DMS53 treated with DMSO at 0.1 percent for 48 hours (cell line): ENCODE measurements around the gene TXNIP.

Experiments
- DNase-seq: peaks from one replicate; lab custom pipeline; 2025; ENCODE audit not compliant: unreplicated experiment; lab: John Stamatoyannopoulos, UW

Gene TXNIP

GRCh38 chr1:145964328-145965118, 31.9 kb downstream of the TXNIP start, which contains the start of the genes ANKRD34A and POLR3GL:
Gene ANKRD34A, minus strand, starts transcription at chr1:145964575. Its CDS starts 2,816 bp downstream, at chr1:145961759.
Gene POLR3GL, plus strand, starts transcription at chr1:145964690. Its CDS starts 10,176 bp downstream, at chr1:145974866.
- peak; percentile 92 for DNase-seq

- peak; percentile 30 for DNase-seq
These were observed 32.9 kb downstream of the TXNIP start for GRCh38 chr1:145963265-145964019.

GRCh38 chr1:145962157-145963102, 33.9 kb downstream of the TXNIP start:
- DNase-seq: no peak

- peak; percentile 43 for DNase-seq
These were observed 34.8 kb downstream of the TXNIP start for GRCh38 chr1:145961425-145962156.

- DNase-seq: no peak
These were observed 35.3 kb downstream of the TXNIP start for GRCh38 chr1:145961109-145961424.

GRCh38 chr1:145960468-145961108, 35.8 kb downstream of the TXNIP start:
- peak; percentile 45 for DNase-seq

- no peak for DNase-seq
These were observed 36.4 kb downstream of the TXNIP start for GRCh38 chr1:145959957-145960467.

- no peak for DNase-seq
These were observed 37.0 kb downstream of the TXNIP start for GRCh38 chr1:145959333-145959732.

GRCh38 chr1:145958734-145959133, 37.6 kb downstream of the TXNIP start:
- DNase-seq: no peak

- peak; percentile 95 for DNase-seq
These were observed 38.7 kb downstream of the TXNIP start, which contains the start of gene LIX1L for GRCh38 chr1:145957443-145958319. Gene LIX1L, minus strand, starts transcription at chr1:145958017. Its CDS starts 90 bp downstream, at chr1:145957927.

GRCh38 chr1:145956781-145957442, 39.5 kb downstream of the TXNIP start:
- no peak for DNase-seq

- no peak for DNase-seq
These were observed 40.0 kb downstream of the TXNIP start for GRCh38 chr1:145956361-145956760.

- DNase-seq: no peak
These were observed 40.9 kb downstream of the TXNIP start for GRCh38 chr1:145955436-145955835.

GRCh38 chr1:145953861-145954260, 42.5 kb downstream of the TXNIP start:
- DNase-seq: no peak

GRCh38 chr1:145952903-145953302, 43.5 kb downstream of the TXNIP start:
- no peak for DNase-seq

GRCh38 chr1:145951526-145951925, 44.9 kb downstream of the TXNIP start:
- DNase-seq: no peak

- DNase-seq: no peak
These were observed 47.2 kb downstream of the TXNIP start for GRCh38 chr1:145949219-145949618.

GRCh38 chr1:145947551-145947950, 48.8 kb downstream of the TXNIP start:
- no peak for DNase-seq
